IMR-90 (cell line): Measurements from ENCODE around the gene PDE11A. TPM values are rescaled to one million over a fixed set of nuclear protein-coding genes. Genes with fewer than 3 reads are reported as not detected.

Experiments used
- ATAC-seq: fragments of 200-7000 bp; cut with Tn5 transposase; 2 replicates; pipeline ENCODE4 v1.9.1; 2020; ENCODE audit warnings: low read depth, mild to moderate bottlenecking, moderate library complexity
- BruUV-seq: library from RNA; stranded (reverse); fragments of 400-500 nt; replicated peaks from 2 replicates; lab custom pipeline; 2021; lab: Mats Ljungman, UMichigan
- CTCF ChIA-PET: fragments of 300-600 bp; formaldehyde crosslinking; extraction: SDS; loops from one replicate; lab custom pipeline; 2021; ENCODE audit warnings: antibody characterized with exemption; lab: Yijun Ruan, JAX
- POLR2A ChIA-PET: fragments of 300-600 bp; sonication (Branson Sonifier 250); formaldehyde crosslinking; loops from one replicate; lab custom pipeline; 2022; ENCODE audit warnings: antibody characterized with exemption; ENCODE audit not compliant: unreplicated experiment; lab: Charles Lee
- DNase-seq: peaks from one replicate; pipeline ENCODE4 v3.0.0; 2013
- H2AFZ ChIP-seq: replicated peaks from 2 replicates; pipeline ENCODE3; 2013; ENCODE audit warnings: low read length, mild to moderate bottlenecking; ENCODE audit not compliant: poor library complexity
- H2AK5ac ChIP-seq: 2 replicates; pipeline ENCODE4 v1.6.1; 2013; ENCODE audit warnings: low read depth, low read length, inconsistent platforms
- H2AK9ac ChIP-seq: replicated peaks from 2 replicates; pipeline ENCODE3; 2013; ENCODE audit warnings: mild to moderate bottlenecking, low read depth, low read length, moderate library complexity; ENCODE audit not compliant: poor library complexity
- H2BK120ac ChIP-seq: 2 replicates; pipeline ENCODE4 v1.6.1; 2013; ENCODE audit warnings: low read depth, low read length, inconsistent platforms
- H2BK15ac ChIP-seq: 3 replicates; pipeline ENCODE4 v1.6.1; 2013; ENCODE audit warnings: low read depth, low read length, inconsistent platforms
- H2BK20ac ChIP-seq: 2 replicates; pipeline ENCODE4 v1.6.1; 2013; ENCODE audit warnings: low read depth, mild to moderate bottlenecking, inconsistent platforms, low read length, moderate library complexity
- H2BK5ac ChIP-seq: 2 replicates; pipeline ENCODE4 v1.6.1; 2013; ENCODE audit warnings: mild to moderate bottlenecking, low read depth, low read length, inconsistent platforms; ENCODE audit not compliant: poor library complexity, severe bottlenecking
- H3K14ac ChIP-seq: replicated peaks from 2 replicates; pipeline ENCODE4 v1.6.1; 2013; ENCODE audit warnings: low read depth, low read length, inconsistent platforms
- H3K18ac ChIP-seq: 2 replicates; pipeline ENCODE4 v1.6.1; 2013; ENCODE audit warnings: low read depth, low read length, control low read depth
- H3K23ac ChIP-seq: 2 replicates; pipeline ENCODE4 v1.6.1; 2013; ENCODE audit warnings: low read depth, low read length, inconsistent platforms
- H3K27ac ChIP-seq: 2 replicates; pipeline ENCODE4 v1.5.1; 2013; ENCODE audit warnings: mild to moderate bottlenecking, control low read depth, low read length; ENCODE audit not compliant: insufficient read depth
- H3K27me3 ChIP-seq: 2 replicates; pipeline ENCODE4 v1.6.1; 2013; ENCODE audit warnings: low read length; ENCODE audit not compliant: control insufficient read depth, insufficient read depth
- H3K36me3 ChIP-seq: 2 replicates; pipeline ENCODE4 v1.6.1; 2013; ENCODE audit warnings: low read length, mixed read lengths; ENCODE audit not compliant: control insufficient read depth, insufficient read depth
- H3K4ac ChIP-seq: 2 replicates; pipeline ENCODE4 v1.6.1; 2013; ENCODE audit warnings: low read depth, low read length, inconsistent platforms
- H3K4me1 ChIP-seq: 2 replicates; pipeline ENCODE4 v1.6.1; 2013; ENCODE audit warnings: low read length, mixed read lengths; ENCODE audit not compliant: control insufficient read depth, insufficient read depth
- H3K4me2 ChIP-seq: 2 replicates; pipeline ENCODE4 v1.6.1; 2013; ENCODE audit warnings: low read depth, mild to moderate bottlenecking, control low read depth, low read length, moderate library complexity
- H3K4me3 ChIP-seq: 2 replicates; pipeline ENCODE4 v1.5.1; 2013; ENCODE audit warnings: low read depth, mild to moderate bottlenecking, control low read depth, low read length, moderate library complexity; ENCODE audit not compliant: insufficient read depth
- H3K56ac ChIP-seq: 2 replicates; pipeline ENCODE4 v1.6.1; 2013; ENCODE audit warnings: low read length, inconsistent platforms; ENCODE audit not compliant: insufficient read depth; ENCODE audit errors: extremely low read depth
- H3K79me1 ChIP-seq, 2 experiments: 2 replicates each; pipeline ENCODE4 v1.6.1; 2013; ENCODE audit warnings: low read length in 2 of 2, inconsistent platforms in 1 of 2, low read depth in 1 of 2
- H3K9ac ChIP-seq: 2 replicates; pipeline ENCODE4 v1.6.1; 2013; ENCODE audit warnings: low read depth, low read length, control low read depth
- H3K9me1 ChIP-seq: 2 replicates; pipeline ENCODE4 v1.6.1; 2013; ENCODE audit warnings: low read length, inconsistent platforms; ENCODE audit not compliant: insufficient read depth
- H3K9me3 ChIP-seq: 2 replicates; pipeline ENCODE4 v1.6.1; 2013; ENCODE audit warnings: low read length; ENCODE audit not compliant: control insufficient read depth, insufficient read depth
- H4K20me1 ChIP-seq: 2 replicates; pipeline ENCODE4 v1.6.1; 2013; ENCODE audit warnings: low read length, inconsistent platforms; ENCODE audit not compliant: insufficient read depth
- H4K5ac ChIP-seq: 2 replicates; pipeline ENCODE4 v1.6.1; 2013; ENCODE audit warnings: mild to moderate bottlenecking, low read depth, low read length, control low read depth
- H4K8ac ChIP-seq, 2 experiments: 2 replicates each; pipeline ENCODE4 v1.6.1; 2013; ENCODE audit warnings: low read depth in 2 of 2, low read length in 2 of 2, control low read depth in 1 of 2, inconsistent platforms in 1 of 2
- H4K91ac ChIP-seq: 2 replicates; pipeline ENCODE4 v1.6.1; 2013; ENCODE audit warnings: low read depth, low read length, inconsistent platforms; ENCODE audit not compliant: insufficient read depth
- CHD1 ChIP-seq: IDR thresholded peaks from 2 replicates; pipeline ENCODE4 v1.6.1; 2012; ENCODE audit warnings: low read depth, low read length, improper control_type of control experiment
- MAZ ChIP-seq: IDR thresholded peaks from 2 replicates; pipeline ENCODE4 v1.6.1; 2012; ENCODE audit warnings: low read depth, mild to moderate bottlenecking, low read length, improper control_type of control experiment, moderate library complexity, borderline replicate concordance
- RAD21 ChIP-seq: IDR thresholded peaks from 2 replicates; pipeline ENCODE4 v1.6.1; 2012; ENCODE audit warnings: low read length, improper control_type of control experiment
- SMC3 ChIP-seq: fragments of 150-350 bp; IDR thresholded peaks from 2 replicates; pipeline ENCODE4 v1.6.1; 2016; ENCODE audit warnings: low read depth, mild to moderate bottlenecking, antibody characterized with exemption, low read length, moderate library complexity
- WGBS, 2 experiments: methylation state at CpG; one replicate each; pipeline versions ENCODE4 v1.1.5 to v1.1.7; 2013; ENCODE audit warnings: missing lambda C conversion rate in 2 of 2; ENCODE audit not compliant: insufficient read length in 1 of 2; ENCODE audit errors: extremely low coverage in 2 of 2; 5-methylcytosine and 5-hydroxymethylcytosine counted together
- dilution Hi-C: fragments of 300-500 bp; cut with HindIII; formaldehyde crosslinking; loops from one replicate; pipeline ENCODE4 v1.14.3; 2018; ENCODE audit warnings: low sequenced_read_pairs; ENCODE audit not compliant: unreplicated experiment
- in situ Hi-C: fragments of 300-500 bp; cut with MboI; formaldehyde crosslinking; loops from 3 replicates; pipeline ENCODE4 v1.14.3; 2019; ENCODE audit warnings: low sequenced_read_pairs, inconsistent platforms, mixed read lengths
- intact Hi-C: fragments of 100-400 bp; cut with micrococcal nuclease; formaldehyde crosslinking; loops from 2 replicates; pipeline ENCODE4 v1.10.0; 2022
- polyA plus RNA-seq, 3 experiments: library from polyadenylated mRNA; depleted of rRNA; stranded (reverse); fragments of >200 nt; gene quantifications; 2 replicates each; pipeline ENCODE4 v1.2.3, GENCODE V29; 2012; ENCODE audit warnings: low replicate concordance in 1 of 3
- total RNA-seq: library from RNA; depleted of rRNA; stranded (reverse); fragments of >200 nt; gene quantifications from 2 replicates; pipeline ENCODE4 v1.2.3, GENCODE V29; 2012
- TF ChIP-seq, protein P1 (sequence below): fragments of 150-350 bp; IDR thresholded peaks from 2 replicates; pipeline ENCODE4 v1.6.1; 2016; ENCODE audit warnings: low read depth, mild to moderate bottlenecking, low read length, moderate library complexity, borderline replicate concordance

Gene PDE11A
- total and polyA plus RNA-seq, 2 of the 4 experiments (the other 2 are of a cell fraction) = 0.21 to 0.72 TPM

DNA sequence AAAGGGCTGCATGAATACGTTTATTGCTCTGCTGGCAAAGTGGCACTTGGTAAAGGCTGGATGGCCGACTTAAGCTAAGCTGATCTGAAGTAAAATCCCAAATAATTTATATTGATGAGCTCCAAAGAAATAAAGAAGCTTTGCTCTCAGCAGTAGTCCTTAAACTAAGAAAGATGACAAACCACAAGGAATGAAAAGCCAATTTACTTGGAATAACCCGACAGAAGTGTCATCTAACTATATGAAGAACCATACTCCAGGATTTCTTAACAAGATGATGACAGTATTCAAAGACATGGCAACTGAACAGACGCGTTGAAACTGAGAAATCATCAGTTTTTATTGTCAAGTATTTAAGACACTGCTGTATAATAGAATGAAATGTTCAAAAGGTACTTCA lies 294.1 kb downstream of the PDE11A start:
- intact Hi-C loops = no loop called here
- no peak overlapping the region for H3K9ac ChIP-seq
- dilution Hi-C loops = no loop called here
- no peaks in the 10 kb centered on the region for H3K36me3 ChIP-seq
- CTCF ChIA-PET = interaction anchor here (0.9 kb wide), 1 partner anchor 19 kb away, joined by 3 read pairs; no protein-coding TSS in a partner anchor
- H2BK120ac ChIP-seq = no peak overlapping the region
- no peaks in the 10 kb centered on the region for H3K79me1 ChIP-seq
- no peak overlapping the region for H3K4ac ChIP-seq
- no peaks in the 10 kb centered on the region for H3K4me1 ChIP-seq
- TF ChIP-seq MAZ = no peak
- TF ChIP-seq SMC3 = no peak
- no peak for TF ChIP-seq RAD21
- TF ChIP-seq CHD1 = no peak
- TF ChIP-seq, protein P1, sequence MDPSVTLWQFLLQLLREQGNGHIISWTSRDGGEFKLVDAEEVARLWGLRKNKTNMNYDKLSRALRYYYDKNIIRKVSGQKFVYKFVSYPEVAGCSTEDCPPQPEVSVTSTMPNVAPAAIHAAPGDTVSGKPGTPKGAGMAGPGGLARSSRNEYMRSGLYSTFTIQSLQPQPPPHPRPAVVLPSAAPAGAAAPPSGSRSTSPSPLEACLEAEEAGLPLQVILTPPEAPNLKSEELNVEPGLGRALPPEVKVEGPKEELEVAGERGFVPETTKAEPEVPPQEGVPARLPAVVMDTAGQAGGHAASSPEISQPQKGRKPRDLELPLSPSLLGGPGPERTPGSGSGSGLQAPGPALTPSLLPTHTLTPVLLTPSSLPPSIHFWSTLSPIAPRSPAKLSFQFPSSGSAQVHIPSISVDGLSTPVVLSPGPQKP = no peak
- no peak overlapping the region for H2BK15ac ChIP-seq
- no CpG with 5 or more reads among the region's 5 CpGs for WGBS, 2 experiments
- no peak overlapping the region for H2BK20ac ChIP-seq
- no peak overlapping the region for H3K27ac ChIP-seq
- H3K9me3 ChIP-seq = no peaks in the 10 kb centered on the region
- DNase-seq (no peak), ATAC-seq (no peak)
- no TSS peak for BruUV-seq
- H2BK5ac ChIP-seq = no peak overlapping the region
- H3K4me3 ChIP-seq = no peak overlapping the region
- H3K23ac ChIP-seq = no peak overlapping the region
- H3K9me1 ChIP-seq = no peaks in the 10 kb centered on the region
- no peak overlapping the region for H3K4me2 ChIP-seq
- no peak overlapping the region for H4K5ac ChIP-seq
- in situ Hi-C loops = no loop called here
- no peak overlapping the region for H4K8ac ChIP-seq
- no peaks in the 10 kb centered on the region; the same call in 1 of the 2 replicates for H3K27me3 ChIP-seq
- H4K91ac ChIP-seq = no peak overlapping the region
- no peak overlapping the region for H2AK5ac ChIP-seq
- no peaks in the 10 kb centered on the region for H4K20me1 ChIP-seq
- H2AK9ac ChIP-seq = no peak overlapping the region
- H2AFZ ChIP-seq = no peak overlapping the region
- no peak overlapping the region for H3K18ac ChIP-seq
- no peak overlapping the region for H3K14ac ChIP-seq
- H3K56ac ChIP-seq = no peak overlapping the region
- POLR2A ChIA-PET = no interaction called here
